Measurements from ENCODE around the gene PATJ. TPM values are rescaled to one million over a fixed set of nuclear protein-coding genes. Genes with fewer than 3 reads are reported as not detected.

PATJ gene
- total RNA-seq, 1 experiment from 2014 or later = 47.3 TPM

GRCh38 chr1:62050165-62050564 lies 307.9 kb downstream of the PATJ start:
- Histone ChIP-seq H4K8ac (replicated peaks; ENCODE audit: insufficient read length, low read depth, low read length) (no peak overlapping the region), H3K9ac (ENCODE audit: extremely low read depth, insufficient read length, low read length) (no peak overlapping the region), H3K79me2 (ENCODE audit: insufficient read depth, low read length) (no peaks in the 10 kb centered on the region), H2AFZ (ENCODE audit: low read length) (no peak overlapping the region), H3K4me1 (ENCODE audit: insufficient read depth, low read length) (peaks cover 6% of the 10 kb centered on the region; the same call in 1 of the 2 replicates), H3K79me1 (ENCODE audit: insufficient read depth, low read depth, low read length, poor library complexity, severe bottlenecking) (no peaks in the 10 kb centered on the region), H2BK15ac (ENCODE audit: low read depth, low read length) (no peak overlapping the region), H4K91ac (ENCODE audit: insufficient read length, low read depth, low read length) (no peak overlapping the region), H2AK5ac (ENCODE audit: insufficient read length, low read length) (no peak overlapping the region), H3T11ph (ENCODE audit: low read length) (no peak overlapping the region), H3K56ac (ENCODE audit: insufficient read length, low read depth, low read length) (no peak overlapping the region), H3K9me3 (ENCODE audit: control insufficient read depth, low read depth, low read length) (no peaks in the 10 kb centered on the region), H3K27me3 (ENCODE audit: insufficient read depth, low read length) (no peaks in the 10 kb centered on the region), H2BK20ac (ENCODE audit: low read depth, low read length, poor library complexity, severe bottlenecking) (no peak overlapping the region), H3K23me2 (ENCODE audit: insufficient read length, low read depth, low read length, poor library complexity, severe bottlenecking) (no peaks in the 10 kb centered on the region), H3K14ac (ENCODE audit: insufficient read depth, low read length) (no peak overlapping the region), H2BK5ac (ENCODE audit: insufficient read length, low read length) (no peak overlapping the region), H3K23ac (ENCODE audit: insufficient read length, low read depth, low read length) (no peak overlapping the region), H2BK120ac (ENCODE audit: low read depth, low read length, poor library complexity, severe bottlenecking) (no peak overlapping the region), H4K5ac (ENCODE audit: insufficient read length, low read depth, low read length) (no peak overlapping the region), H3K4ac (ENCODE audit: low read depth, low read length) (no peak overlapping the region), H3K27ac (ENCODE audit: insufficient read length, low read depth, low read length) (no peak overlapping the region), H3K18ac (ENCODE audit: insufficient read length, low read depth, low read length) (no peak overlapping the region), H4K20me1 (ENCODE audit: control insufficient read depth, insufficient read depth, insufficient read length) (no peaks in the 10 kb centered on the region), H3K4me2 (ENCODE audit: insufficient read depth, insufficient read length, low read length) (no peak overlapping the region), H2BK12ac (ENCODE audit: insufficient read length, low read depth, low read length) (no peak overlapping the region)
- WGBS (ENCODE audit: extremely low coverage, insufficient read length, low lambda C conversion rate) = no CpG with 5 or more reads among the region's 3 CpGs
- no peaks in the 10 kb centered on the region for H3K9me3 Mint-ChIP-seq
- H3K36me3 Mint-ChIP-seq (ENCODE audit: insufficient read depth in 1 of 3, low read depth in 3 of 3) = peaks cover 0 to 16% (median 0%) of the 10 kb centered on the region in 3 experiments; a peak in 3 of 7 replicates
- no peak for DNase-seq
- peaks cover 18 to 24% of the 10 kb centered on the region in 2 experiments for H3K4me1 Mint-ChIP-seq
- no peak overlapping the region for H3K27ac Mint-ChIP-seq
- H3K4me3 Mint-ChIP-seq = no peak overlapping the region
- no peak for TF ChIP-seq CTCF (conservative IDR thresholded peaks at IDR 0.05)
- H3K27me3 Mint-ChIP-seq (ENCODE audit: low read depth) = no peaks in the 10 kb centered on the region

Data from H9 (cell line).